Heart left ventricle (tissue), 13 donors: ENCODE measurements around the gene OGFOD3.

Experiments used
- POLR2A ChIP-seq, 2 donors: fragments of 450-650 bp; IDR thresholded peaks; one replicate each; pipeline ENCODE4 v1.6.1; 2017; ENCODE audit warnings: antibody characterized with exemption in 2 of 2, mild to moderate bottlenecking in 2 of 2, moderate library complexity in 2 of 2
- TF ChIP-seq, protein P1 (sequence below), 12 donors: fragments of 200-600 bp; sonication (generic) in 4 of 12; IDR thresholded peaks; one replicate each; pipeline versions ENCODE4 v1.5.0 to v1.8.0; 2018 to 2022; ENCODE audit warnings: antibody characterized with exemption in 12 of 12, mild to moderate bottlenecking in 5 of 12
- donor health status: ischemic (EF 13 %, LVEDD 7.1; RV severe dilation, severe dysfunction).
- donor health status: DM: no; HTN: yes; CAD: no.
- donor health status: DM: no; HTN: no; CAD: no.
- donor health status: ischemic (EF 25% LVEDD 6.9; RV normal size, moderate dysfunction).
- donor health status: ischemic (EF 25% LVEDD 5.7; RV mildly dilated, moderate dysfunction).
- donor health status: ischemic (EF 35%, LVEDD 5.7; RV mildly dilated, moderate dysfunction).
- donor health status: nonischemic (EF 11% LVEDD 7.7; RV severe dilation, severe dysfunction).
- donor health status: DM: yes; HTN: yes; CAD: no.
- donor health status: PGD.
- donor health status: ischemic (EF 29% LVEDD 5.4; RV normal size, mild dysfunction).
- donor health status: nonischemic (EF 23%, LVEDD 6.1; RV moderate dilation, normal function).

DNA sequence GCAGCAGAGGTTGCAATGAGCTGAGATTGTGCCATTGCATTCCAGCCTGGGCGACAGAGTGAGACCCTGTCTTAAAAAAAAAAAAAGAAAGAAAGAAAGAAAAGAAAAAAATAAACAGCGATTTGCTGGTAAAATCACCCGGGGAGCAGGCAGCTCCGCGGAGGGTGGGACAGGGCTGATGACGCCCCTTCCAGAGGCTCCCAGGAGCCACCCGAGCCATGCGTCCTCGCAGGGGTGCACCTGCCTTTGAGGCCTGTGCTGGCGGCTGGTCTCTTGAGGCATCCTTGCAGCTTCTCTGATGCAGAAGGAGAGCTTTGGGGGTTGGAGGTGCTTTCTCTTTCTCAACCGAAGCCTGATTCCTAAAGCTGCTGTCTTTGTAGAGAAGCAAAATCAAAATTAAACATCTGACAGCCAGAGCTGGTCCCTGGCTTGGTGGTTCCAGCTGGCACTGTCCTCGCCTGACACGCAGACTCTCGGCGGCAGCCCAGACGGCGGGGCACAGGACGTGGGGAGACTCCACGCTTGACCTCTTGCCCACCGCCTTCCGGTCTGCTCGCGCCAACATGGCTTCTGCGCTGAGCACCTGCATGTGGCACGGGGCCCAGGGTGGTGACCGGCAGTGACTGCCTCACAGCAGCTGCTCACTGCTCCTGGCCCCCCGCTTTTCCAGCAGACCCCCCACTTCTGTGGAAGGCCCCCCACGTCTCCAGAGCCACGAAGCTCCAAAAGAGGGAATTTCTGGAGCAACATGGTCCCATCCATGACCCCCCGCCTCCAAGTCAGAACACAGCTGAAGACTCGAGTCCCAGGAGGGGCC, 40.3 kb downstream of the OGFOD3 start:
- TF ChIP-seq, protein P1, sequence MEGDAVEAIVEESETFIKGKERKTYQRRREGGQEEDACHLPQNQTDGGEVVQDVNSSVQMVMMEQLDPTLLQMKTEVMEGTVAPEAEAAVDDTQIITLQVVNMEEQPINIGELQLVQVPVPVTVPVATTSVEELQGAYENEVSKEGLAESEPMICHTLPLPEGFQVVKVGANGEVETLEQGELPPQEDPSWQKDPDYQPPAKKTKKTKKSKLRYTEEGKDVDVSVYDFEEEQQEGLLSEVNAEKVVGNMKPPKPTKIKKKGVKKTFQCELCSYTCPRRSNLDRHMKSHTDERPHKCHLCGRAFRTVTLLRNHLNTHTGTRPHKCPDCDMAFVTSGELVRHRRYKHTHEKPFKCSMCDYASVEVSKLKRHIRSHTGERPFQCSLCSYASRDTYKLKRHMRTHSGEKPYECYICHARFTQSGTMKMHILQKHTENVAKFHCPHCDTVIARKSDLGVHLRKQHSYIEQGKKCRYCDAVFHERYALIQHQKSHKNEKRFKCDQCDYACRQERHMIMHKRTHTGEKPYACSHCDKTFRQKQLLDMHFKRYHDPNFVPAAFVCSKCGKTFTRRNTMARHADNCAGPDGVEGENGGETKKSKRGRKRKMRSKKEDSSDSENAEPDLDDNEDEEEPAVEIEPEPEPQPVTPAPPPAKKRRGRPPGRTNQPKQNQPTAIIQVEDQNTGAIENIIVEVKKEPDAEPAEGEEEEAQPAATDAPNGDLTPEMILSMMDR (IDR thresholded peaks at IDR 0.05) = no peak
- TF ChIP-seq POLR2A (IDR thresholded peaks at IDR 0.05) = no peak
